Liver (tissue), 9 donors: Measurements from ENCODE around the gene MAT2B. TPM values are rescaled to one million over a fixed set of nuclear protein-coding genes. Genes with fewer than 3 reads are reported as not detected.

Source experiments
- DNase-seq: peaks from one replicate; pipeline ENCODE4 v3.0.0-alpha.2; 2017; ENCODE audit warnings: low spot score
- H3K27ac ChIP-seq, 2 donors: one replicate each; pipeline ENCODE4 v1.7.0; 2013; ENCODE audit warnings: inconsistent platforms in 2 of 2, low read length in 2 of 2, control low read depth in 1 of 2, low read depth in 1 of 2, mild to moderate bottlenecking in 1 of 2
- H3K27me3 ChIP-seq, 4 donors: one replicate each; pipeline versions ENCODE4 v1.6.1 to v1.7.0; 2013; ENCODE audit warnings: low read length in 3 of 4, inconsistent platforms in 1 of 4, mild to moderate bottlenecking in 1 of 4, moderate library complexity in 1 of 4; ENCODE audit not compliant: control insufficient read depth in 4 of 4, insufficient read depth in 4 of 4
- H3K36me3 ChIP-seq, 4 donors: one replicate each; pipeline versions ENCODE4 v1.6.1 to v1.7.0; 2013; ENCODE audit warnings: low read length in 3 of 4, mild to moderate bottlenecking in 3 of 4, low read depth in 1 of 4, moderate library complexity in 1 of 4; ENCODE audit not compliant: control insufficient read depth in 4 of 4, insufficient read depth in 3 of 4
- H3K4me1 ChIP-seq, 4 donors: one replicate each; pipeline versions ENCODE4 v1.6.1 to v1.7.0; 2013; ENCODE audit warnings: low read length in 3 of 4, mild to moderate bottlenecking in 3 of 4, moderate library complexity in 1 of 4; ENCODE audit not compliant: control insufficient read depth in 4 of 4, insufficient read depth in 4 of 4
- H3K4me3 ChIP-seq, 3 donors: one replicate each; pipeline versions ENCODE4 v1.6.1 to v1.7.0; 2013; ENCODE audit warnings: low read length in 3 of 3, control low read depth in 1 of 3, low read depth in 1 of 3, mild to moderate bottlenecking in 1 of 3
- H3K9ac ChIP-seq, 2 donors: one replicate each; pipeline ENCODE4 v1.7.0; 2013; ENCODE audit warnings: low read length in 2 of 2, mild to moderate bottlenecking in 2 of 2, moderate library complexity in 2 of 2, control low read depth in 1 of 2, low read depth in 1 of 2
- H3K9me3 ChIP-seq, 4 donors: one replicate each; pipeline versions ENCODE4 v1.6.1 to v1.7.0; 2013; ENCODE audit warnings: low read length in 3 of 4; ENCODE audit not compliant: control insufficient read depth in 4 of 4
- EGR1 ChIP-seq, 2 donors: IDR thresholded peaks; 2 replicates each; pipeline ENCODE4 v1.6.1; 2016 to 2018; ENCODE audit warnings: antibody characterized with exemption in 2 of 2, low read depth in 2 of 2
- FOXA1 ChIP-seq: IDR thresholded peaks from 2 replicates; pipeline ENCODE4 v1.6.1; 2016; ENCODE audit warnings: antibody characterized with exemption
- FOXA2 ChIP-seq: IDR thresholded peaks from 2 replicates; pipeline ENCODE4 v1.6.1; 2016; ENCODE audit warnings: antibody characterized with exemption
- GABPA ChIP-seq, 2 donors: IDR thresholded peaks in 1 of 2; conservative IDR thresholded peaks in 1 of 2; 2 replicates each; pipeline ENCODE4 v1.6.1; 2016; ENCODE audit warnings: antibody characterized with exemption in 2 of 2, mild to moderate bottlenecking in 1 of 2, moderate library complexity in 1 of 2
- HNF4A ChIP-seq, 2 donors: conservative IDR thresholded peaks; 2 replicates each; pipeline ENCODE4 v1.6.1; 2016; ENCODE audit warnings: antibody characterized with exemption in 2 of 2, mild to moderate bottlenecking in 2 of 2
- HNF4G ChIP-seq: IDR thresholded peaks from 2 replicates; pipeline ENCODE4 v1.6.1; 2016; ENCODE audit warnings: antibody characterized with exemption
- JUND ChIP-seq, 2 donors: IDR thresholded peaks; 2 replicates each; pipeline ENCODE4 v1.6.1; 2016; ENCODE audit warnings: antibody characterized with exemption in 2 of 2
- NR2F2 ChIP-seq: IDR thresholded peaks from 2 replicates; pipeline ENCODE4 v1.6.1; 2016; ENCODE audit warnings: antibody characterized with exemption
- RAD21 ChIP-seq, 2 donors: IDR thresholded peaks; 2 replicates each; pipeline ENCODE4 v1.6.1; 2016; ENCODE audit warnings: antibody characterized with exemption in 2 of 2, mild to moderate bottlenecking in 2 of 2
- RXRA ChIP-seq, 2 donors: IDR thresholded peaks; 2 replicates each; pipeline ENCODE4 v1.6.1; 2017 to 2018; ENCODE audit warnings: antibody characterized with exemption in 2 of 2, mild to moderate bottlenecking in 1 of 2
- SP1 ChIP-seq: IDR thresholded peaks from 2 replicates; pipeline ENCODE4 v1.6.1; 2018; ENCODE audit warnings: antibody characterized with exemption, mild to moderate bottlenecking
- TAF1 ChIP-seq: conservative IDR thresholded peaks from 2 replicates; pipeline ENCODE4 v1.6.1; 2016; ENCODE audit warnings: antibody characterized with exemption, mild to moderate bottlenecking
- YY1 ChIP-seq: IDR thresholded peaks from 2 replicates; pipeline ENCODE4 v1.6.1; 2016; ENCODE audit warnings: antibody characterized with exemption, mild to moderate bottlenecking
- WGBS: extraction: QIAGEN DNeasy Blood & Tissue Kit; methylation state at CpG from one replicate; pipeline ENCODE4 v1.1.7; 2013; 5-methylcytosine and 5-hydroxymethylcytosine counted together
- polyA plus RNA-seq, 2 donors: library from polyadenylated mRNA; stranded (reverse) in 1 of 2; unstranded in 1 of 2; fragments of 200-250 nt in 1 of 2; fragments of >200 nt in 1 of 2; fragmentation: Nextera tagmentation in 1 of 2; extraction: Ambion mirVana in 1 of 2; gene quantifications; one replicate each; pipeline versions ENCODE4 v1.2.1 to v1.2.3, GENCODE V29; 2013 to 2015
- total RNA-seq, 2 donors: library from RNA; depleted of rRNA; stranded (reverse); fragments of >200 nt; gene quantifications; one replicate each; pipeline ENCODE4 v1.2.3, GENCODE V29; 2014
- TF ChIP-seq, protein P1 (sequence below): IDR thresholded peaks from 2 replicates; pipeline ENCODE4 v1.6.1; 2016; ENCODE audit warnings: antibody characterized with exemption
- TF ChIP-seq, protein P2 (sequence below): IDR thresholded peaks from 2 replicates; pipeline ENCODE4 v1.6.1; 2016; ENCODE audit warnings: antibody characterized with exemption
- TF ChIP-seq, protein P3 (sequence below): fragments of 150-350 bp; IDR thresholded peaks from 2 replicates; pipeline ENCODE4 v1.5.1; 2017; ENCODE audit warnings: improper control_type of control experiment, low read depth, low read length; ENCODE audit not compliant: missing input control
- TF ChIP-seq, protein P4 (sequence below): IDR thresholded peaks from 2 replicates; pipeline ENCODE4 v1.6.1; 2016; ENCODE audit warnings: antibody characterized with exemption, mild to moderate bottlenecking
- TF ChIP-seq, protein P5 (sequence below): IDR thresholded peaks from 2 replicates; pipeline ENCODE4 v1.6.1; 2016; ENCODE audit warnings: antibody characterized with exemption
- donor health status: healthy.
- donor health status: healthy.
- donor health status: healthy.
- donor health status: healthy.
- donor health status: healthy.

The MAT2B gene
- total and polyA plus RNA-seq, 4 donors, result 21.3 to 41.3 (median 25.0) TPM

DNA sequence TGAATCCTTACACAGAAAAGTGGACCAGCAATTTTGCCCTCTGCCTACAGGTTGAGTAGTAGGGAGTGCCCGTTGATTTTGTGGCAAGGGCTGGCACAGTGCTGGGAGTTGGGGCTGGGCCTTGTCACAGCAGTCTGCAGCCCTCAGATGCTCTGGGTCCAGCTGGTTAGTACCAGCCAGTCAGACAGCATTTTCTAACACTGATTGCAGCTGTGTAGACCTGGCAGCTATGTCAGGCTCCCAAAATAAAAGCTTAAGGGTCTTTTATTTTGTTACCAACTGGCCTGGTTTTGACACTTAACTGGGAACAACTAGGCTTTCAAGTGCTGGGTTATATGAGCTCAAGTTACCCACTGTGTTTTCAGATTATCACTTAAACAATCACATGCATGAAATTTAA, 57.7 kb downstream of the MAT2B start:
- peaks cover 0 to 22% (median 3%) of the 10 kb centered on the region in 4 donors for H3K27me3 ChIP-seq
- no peak for TF ChIP-seq GABPA (IDR thresholded peaks at IDR 0.05 in 1 of 2, conservative IDR thresholded peaks at IDR 0.05 in 1 of 2)
- no peak for TF ChIP-seq RAD21 (IDR thresholded peaks at IDR 0.05)
- TF ChIP-seq YY1, result no peak
- TF ChIP-seq NR2F2, result no peak
- TF ChIP-seq FOXA1, result no peak
- no peak for TF ChIP-seq EGR1 (IDR thresholded peaks at IDR 0.05; ENCODE audit: low read depth in 2 of 2)
- TF ChIP-seq HNF4G, result no peak
- TF ChIP-seq RXRA (IDR thresholded peaks at IDR 0.05), result no peak
- TF ChIP-seq TAF1, result no peak
- TF ChIP-seq, protein P1, sequence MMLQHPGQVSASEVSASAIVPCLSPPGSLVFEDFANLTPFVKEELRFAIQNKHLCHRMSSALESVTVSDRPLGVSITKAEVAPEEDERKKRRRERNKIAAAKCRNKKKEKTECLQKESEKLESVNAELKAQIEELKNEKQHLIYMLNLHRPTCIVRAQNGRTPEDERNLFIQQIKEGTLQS, result no peak
- TF ChIP-seq JUND (IDR thresholded peaks at IDR 0.05), result no peak
- TF ChIP-seq, protein P2, sequence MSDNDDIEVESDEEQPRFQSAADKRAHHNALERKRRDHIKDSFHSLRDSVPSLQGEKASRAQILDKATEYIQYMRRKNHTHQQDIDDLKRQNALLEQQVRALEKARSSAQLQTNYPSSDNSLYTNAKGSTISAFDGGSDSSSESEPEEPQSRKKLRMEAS, result no peak
- TF ChIP-seq, protein P3, sequence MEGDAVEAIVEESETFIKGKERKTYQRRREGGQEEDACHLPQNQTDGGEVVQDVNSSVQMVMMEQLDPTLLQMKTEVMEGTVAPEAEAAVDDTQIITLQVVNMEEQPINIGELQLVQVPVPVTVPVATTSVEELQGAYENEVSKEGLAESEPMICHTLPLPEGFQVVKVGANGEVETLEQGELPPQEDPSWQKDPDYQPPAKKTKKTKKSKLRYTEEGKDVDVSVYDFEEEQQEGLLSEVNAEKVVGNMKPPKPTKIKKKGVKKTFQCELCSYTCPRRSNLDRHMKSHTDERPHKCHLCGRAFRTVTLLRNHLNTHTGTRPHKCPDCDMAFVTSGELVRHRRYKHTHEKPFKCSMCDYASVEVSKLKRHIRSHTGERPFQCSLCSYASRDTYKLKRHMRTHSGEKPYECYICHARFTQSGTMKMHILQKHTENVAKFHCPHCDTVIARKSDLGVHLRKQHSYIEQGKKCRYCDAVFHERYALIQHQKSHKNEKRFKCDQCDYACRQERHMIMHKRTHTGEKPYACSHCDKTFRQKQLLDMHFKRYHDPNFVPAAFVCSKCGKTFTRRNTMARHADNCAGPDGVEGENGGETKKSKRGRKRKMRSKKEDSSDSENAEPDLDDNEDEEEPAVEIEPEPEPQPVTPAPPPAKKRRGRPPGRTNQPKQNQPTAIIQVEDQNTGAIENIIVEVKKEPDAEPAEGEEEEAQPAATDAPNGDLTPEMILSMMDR, result no peak
- TF ChIP-seq, protein P4, sequence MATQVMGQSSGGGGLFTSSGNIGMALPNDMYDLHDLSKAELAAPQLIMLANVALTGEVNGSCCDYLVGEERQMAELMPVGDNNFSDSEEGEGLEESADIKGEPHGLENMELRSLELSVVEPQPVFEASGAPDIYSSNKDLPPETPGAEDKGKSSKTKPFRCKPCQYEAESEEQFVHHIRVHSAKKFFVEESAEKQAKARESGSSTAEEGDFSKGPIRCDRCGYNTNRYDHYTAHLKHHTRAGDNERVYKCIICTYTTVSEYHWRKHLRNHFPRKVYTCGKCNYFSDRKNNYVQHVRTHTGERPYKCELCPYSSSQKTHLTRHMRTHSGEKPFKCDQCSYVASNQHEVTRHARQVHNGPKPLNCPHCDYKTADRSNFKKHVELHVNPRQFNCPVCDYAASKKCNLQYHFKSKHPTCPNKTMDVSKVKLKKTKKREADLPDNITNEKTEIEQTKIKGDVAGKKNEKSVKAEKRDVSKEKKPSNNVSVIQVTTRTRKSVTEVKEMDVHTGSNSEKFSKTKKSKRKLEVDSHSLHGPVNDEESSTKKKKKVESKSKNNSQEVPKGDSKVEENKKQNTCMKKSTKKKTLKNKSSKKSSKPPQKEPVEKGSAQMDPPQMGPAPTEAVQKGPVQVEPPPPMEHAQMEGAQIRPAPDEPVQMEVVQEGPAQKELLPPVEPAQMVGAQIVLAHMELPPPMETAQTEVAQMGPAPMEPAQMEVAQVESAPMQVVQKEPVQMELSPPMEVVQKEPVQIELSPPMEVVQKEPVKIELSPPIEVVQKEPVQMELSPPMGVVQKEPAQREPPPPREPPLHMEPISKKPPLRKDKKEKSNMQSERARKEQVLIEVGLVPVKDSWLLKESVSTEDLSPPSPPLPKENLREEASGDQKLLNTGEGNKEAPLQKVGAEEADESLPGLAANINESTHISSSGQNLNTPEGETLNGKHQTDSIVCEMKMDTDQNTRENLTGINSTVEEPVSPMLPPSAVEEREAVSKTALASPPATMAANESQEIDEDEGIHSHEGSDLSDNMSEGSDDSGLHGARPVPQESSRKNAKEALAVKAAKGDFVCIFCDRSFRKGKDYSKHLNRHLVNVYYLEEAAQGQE, result no peak
- no peak for TF ChIP-seq FOXA2
- TF ChIP-seq, protein P5, sequence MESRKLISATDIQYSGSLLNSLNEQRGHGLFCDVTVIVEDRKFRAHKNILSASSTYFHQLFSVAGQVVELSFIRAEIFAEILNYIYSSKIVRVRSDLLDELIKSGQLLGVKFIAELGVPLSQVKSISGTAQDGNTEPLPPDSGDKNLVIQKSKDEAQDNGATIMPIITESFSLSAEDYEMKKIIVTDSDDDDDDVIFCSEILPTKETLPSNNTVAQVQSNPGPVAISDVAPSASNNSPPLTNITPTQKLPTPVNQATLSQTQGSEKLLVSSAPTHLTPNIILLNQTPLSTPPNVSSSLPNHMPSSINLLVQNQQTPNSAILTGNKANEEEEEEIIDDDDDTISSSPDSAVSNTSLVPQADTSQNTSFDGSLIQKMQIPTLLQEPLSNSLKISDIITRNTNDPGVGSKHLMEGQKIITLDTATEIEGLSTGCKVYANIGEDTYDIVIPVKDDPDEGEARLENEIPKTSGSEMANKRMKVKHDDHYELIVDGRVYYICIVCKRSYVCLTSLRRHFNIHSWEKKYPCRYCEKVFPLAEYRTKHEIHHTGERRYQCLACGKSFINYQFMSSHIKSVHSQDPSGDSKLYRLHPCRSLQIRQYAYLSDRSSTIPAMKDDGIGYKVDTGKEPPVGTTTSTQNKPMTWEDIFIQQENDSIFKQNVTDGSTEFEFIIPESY, result no peak
- no peak for TF ChIP-seq SP1
- no peak for TF ChIP-seq HNF4A (conservative IDR thresholded peaks at IDR 0.05)
- H3K36me3 ChIP-seq, result no peaks in the 10 kb centered on the region
- no peak for DNase-seq
- no peak overlapping the region for H3K9ac ChIP-seq
- H3K4me1 ChIP-seq, result peaks cover 2 to 12% (median 11%) of the 10 kb centered on the region in 4 donors
- H3K27ac ChIP-seq, result no peak overlapping the region
- 30% methylated on average over 1 of the region's 1 CpG for WGBS
- no peaks in the 10 kb centered on the region for H3K9me3 ChIP-seq
- no peak overlapping the region for H3K4me3 ChIP-seq
